ENCODE results near the gene ADM.
"Not testable (repeated sequence)": the region's sequence is repeated elsewhere in the genome, so short reads cannot be mapped to it uniquely, and the experiment has no call there.

The ADM gene, protein sequence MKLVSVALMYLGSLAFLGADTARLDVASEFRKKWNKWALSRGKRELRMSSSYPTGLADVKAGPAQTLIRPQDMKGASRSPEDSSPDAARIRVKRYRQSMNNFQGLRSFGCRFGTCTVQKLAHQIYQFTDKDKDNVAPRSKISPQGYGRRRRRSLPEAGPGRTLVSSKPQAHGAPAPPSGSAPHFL

DNA sequence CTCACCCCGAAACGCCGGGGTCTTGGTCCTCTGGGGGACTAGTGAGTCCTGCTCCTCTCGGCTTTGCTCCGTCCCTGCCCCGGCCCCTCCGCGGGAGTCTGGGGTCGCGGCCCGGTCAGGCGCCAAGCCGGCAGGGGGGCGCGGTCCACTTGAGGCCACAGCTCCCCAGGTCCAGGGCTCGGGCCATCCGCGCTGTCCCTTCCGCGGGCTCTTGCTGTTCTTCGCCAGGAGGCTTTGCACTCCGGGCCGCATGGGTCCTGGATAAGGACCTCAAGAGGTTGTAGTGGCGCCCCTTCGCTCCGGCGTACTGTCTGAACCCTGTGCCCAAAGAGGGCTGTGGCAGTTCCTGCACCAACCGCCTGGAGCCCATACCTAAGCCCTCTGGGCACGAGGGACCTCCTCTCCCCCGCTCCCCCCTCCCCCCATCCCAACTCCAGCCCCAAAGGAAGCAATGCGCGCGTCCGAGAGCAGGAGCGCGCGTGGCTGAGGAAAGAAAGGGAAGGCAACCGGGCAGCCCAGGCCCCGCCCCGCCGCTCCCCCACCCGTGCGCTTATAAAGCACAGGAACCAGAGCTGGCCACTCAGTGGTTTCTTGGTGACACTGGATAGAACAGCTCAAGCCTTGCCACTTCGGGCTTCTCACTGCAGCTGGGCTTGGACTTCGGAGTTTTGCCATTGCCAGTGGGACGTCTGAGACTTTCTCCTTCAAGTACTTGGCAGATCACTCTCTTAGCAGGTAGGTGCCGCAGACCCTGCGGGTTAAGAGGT is at the start of gene ADM:
ADM (plus strand) TSS at position 579 of the 767 bp plus-strand sequence. CDS start 628 bp downstream, outside the sequence.
- DNase-seq, result no peak

DNA sequence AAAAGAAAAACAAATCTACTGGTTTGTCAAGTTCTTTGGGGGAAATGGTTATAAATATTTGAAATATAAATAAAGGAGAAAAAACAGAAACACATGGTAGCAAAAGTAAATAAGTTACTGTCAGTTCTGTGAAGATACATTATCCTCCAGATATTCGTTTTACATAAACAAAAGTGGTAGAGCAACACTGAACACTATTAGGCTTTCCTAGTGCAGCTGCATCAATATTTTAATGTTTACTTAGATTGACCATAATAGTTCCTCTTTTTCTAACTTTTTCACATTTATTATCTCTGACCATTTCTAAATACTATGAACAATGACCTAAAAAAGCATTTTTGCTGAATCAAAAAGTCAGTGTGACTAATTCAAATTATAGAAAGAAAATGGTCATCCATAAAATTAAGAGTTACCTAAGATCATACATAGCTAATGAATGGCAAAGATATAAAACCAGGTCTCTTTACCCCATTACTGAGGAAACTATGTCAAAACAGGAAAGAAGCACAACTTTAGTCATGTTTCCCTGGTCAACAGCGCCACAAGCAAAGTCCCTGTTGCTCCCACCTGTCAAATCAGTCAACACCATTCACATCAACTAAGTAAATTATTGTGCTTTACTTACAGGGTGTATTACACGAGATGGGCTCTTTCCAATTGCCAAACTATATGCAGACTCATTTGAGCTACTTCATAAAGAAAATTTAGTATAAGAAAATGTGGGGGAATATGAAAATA is 49.3 kb upstream of the ADM start:
- no peak for DNase-seq

- DNase-seq, result no peak
These were observed 47.4 kb upstream of the ADM start for GRCh38 chr11:10257478-10257877.

DNA sequence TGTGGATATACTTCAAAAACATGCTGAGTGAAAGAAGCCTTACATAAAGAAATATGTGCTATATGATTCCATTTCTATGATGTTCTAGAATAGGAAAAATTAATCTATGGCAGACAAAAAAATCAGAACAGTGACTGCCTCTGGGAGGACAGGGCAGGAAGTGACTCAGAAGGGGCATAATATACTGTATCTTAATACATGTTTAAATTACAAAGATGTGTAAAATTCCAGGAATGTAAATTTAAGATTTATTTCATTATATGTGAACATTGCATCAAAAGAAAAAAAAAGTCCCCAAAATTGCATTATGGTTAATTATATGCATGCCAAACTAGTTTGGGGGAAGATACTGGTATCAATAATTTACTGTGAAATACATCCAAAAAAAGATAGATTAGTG is 43.1 kb upstream of the ADM start:
- DNase-seq, result no peak

DNA sequence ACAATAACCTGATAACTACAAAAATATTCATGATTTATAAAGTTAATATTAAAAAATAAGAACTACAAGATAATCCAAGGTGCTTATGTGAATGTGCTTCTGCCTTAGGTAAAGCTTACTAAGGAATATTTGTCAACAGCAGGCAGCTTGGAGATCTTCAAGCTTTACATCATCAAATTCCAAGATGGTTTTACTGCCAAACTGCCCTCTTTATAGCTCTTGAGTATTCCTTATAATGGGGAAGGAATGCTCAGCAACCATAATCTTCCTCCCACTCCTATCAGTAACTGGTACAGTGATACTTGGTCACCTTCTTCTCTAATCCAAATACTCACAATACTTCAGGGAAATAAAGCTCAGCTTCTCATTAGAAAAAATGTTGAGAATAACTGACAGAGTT is 40.9 kb upstream of the ADM start:
- DNase-seq, result no peak

DNA sequence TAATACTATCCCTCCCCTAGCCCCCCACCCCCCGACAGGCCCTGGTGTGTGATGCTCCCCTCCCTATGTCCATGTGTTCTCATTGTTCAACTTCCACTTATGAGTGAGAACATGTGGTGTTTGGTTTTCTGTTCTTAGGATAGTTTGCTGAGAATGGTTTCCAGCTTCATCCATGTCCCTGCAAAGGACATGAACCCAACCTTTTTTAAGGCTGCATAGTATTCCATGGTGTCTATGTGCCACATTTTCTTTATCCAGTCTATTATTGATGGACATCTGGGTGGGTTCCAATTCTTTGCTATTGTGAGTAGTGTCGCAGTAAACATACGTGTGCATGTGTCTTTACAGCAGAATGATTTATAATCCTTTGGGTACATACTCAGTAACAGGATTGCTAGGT is 40.2 kb upstream of the ADM start:
- DNase-seq, result not testable (repeated sequence)

DNA sequence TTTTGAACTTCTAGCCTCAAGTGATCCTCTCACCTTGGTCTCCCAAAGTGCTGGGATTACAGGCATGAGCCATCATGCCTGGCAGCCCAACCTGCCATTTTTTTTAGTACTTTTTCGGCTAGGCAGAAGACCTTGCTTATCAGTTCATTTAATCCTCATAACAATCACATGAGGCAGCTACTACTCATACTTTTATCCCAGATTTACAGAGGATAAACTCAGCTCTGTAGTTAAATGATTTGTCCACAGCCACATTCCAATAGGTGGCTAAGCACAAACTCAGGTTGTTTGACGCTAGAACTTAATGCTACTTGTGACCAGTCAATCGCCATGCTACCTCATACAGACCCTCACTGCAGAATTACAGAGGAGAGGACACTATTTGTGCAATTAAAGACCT is 38.9 kb upstream of the ADM start:
- no peak for DNase-seq

DNA sequence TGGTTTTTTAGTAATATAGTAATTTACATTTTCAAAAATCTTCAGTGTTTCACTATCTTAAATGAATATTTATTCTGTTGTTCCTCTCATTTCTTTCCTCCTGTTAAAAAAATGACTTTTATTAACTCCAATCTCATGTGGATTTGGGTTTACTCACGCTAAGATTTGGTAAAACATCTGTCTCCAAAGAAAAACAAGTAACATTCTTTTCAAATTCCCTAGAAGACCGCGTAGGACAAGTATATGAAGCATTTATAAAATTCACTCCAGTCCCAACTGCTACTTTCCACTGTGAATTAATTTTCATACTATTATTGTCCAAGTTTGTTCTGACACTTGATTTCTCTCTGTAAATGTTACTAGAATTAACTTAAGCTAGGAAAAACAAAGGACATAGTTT is 37.1 kb upstream of the ADM start:
- DNase-seq, result no peak

GRCh38 chr11:10268746-10269488 is 36.0 kb upstream of the ADM start:
- no peak for DNase-seq

DNA sequence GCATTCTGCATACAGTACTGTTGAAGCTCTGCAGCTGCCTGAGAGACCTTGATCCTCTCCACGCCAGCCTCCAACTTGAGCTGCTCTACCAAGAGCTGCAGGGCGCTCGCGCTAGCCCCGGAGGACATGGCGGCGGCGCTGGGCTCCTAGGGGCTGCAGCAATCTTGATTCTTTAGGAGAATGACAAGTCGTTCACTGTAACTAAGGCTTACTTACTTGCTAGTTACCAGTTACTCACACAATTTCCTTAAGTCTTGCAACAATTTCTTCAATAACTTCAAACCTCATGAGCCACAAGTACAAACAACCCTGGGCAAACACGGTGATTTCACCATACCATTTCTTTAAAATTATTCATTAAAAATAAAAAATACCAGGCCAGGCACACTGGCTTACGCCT is 32.7 kb upstream of the ADM start:
- no peak for DNase-seq

GRCh38 chr11:10273738-10274137 is 31.1 kb upstream of the ADM start:
- DNase-seq, result no peak

GRCh38 chr11:10274726-10275125 is 30.1 kb upstream of the ADM start:
- DNase-seq, result no peak

DNA sequence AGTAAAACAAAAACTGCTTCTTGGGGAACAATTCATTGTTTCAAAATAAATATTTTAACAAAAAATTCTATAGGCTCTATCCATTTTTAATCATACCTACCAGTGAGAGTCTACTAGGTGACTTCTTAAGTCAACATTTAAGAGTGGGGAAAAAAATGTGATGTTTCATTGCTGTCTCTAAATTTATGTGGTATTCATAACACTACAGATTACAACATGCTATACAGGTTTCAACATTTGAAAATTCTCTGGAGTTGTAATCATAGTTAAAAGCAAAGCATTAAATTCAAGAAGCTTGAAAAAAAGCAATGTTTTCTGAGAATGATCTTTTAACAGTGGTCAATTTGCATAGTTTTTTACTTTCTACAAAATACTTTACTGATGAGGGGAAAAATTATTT is 29.2 kb upstream of the ADM start:
- DNase-seq, result no peak

GRCh38 chr11:10282117-10282516 is 22.8 kb upstream of the ADM start:
- DNase-seq, result no peak

GRCh38 chr11:10283991-10284390 is 20.9 kb upstream of the ADM start:
- no peak for DNase-seq

DNA sequence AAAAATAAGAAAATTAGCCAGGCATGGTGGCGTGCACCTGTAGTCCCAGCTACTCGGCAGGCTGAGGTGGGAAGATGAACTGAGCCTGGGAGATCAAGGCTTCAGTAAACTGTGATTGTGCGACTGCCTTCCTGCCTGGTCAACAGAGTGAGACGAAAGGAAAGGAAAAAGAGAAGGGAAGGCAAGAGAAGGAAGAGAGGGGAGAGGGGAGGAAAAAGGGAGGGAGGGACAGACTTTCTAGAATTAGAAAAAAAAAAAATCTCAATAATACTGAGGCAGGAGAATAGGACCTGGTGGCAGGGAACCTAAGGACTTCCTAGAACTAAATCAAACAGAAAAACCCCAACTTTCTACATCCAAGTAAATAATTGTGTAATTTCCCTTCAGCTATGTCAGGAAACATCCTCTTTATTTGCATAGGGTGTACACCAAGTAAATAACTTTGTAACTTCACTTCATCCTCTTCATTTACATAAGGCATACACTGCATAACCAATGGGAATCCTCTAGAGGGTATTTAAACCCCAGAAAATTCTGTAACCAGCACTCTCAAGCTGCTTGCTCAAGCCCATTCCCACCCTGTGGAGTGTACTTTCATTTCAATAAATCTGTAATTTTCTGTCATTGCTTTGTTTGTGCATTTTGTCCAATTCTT is 19.6 kb upstream of the ADM start:
- DNase-seq, result no peak

- DNase-seq, result no peak
These were observed 17.7 kb upstream of the ADM start for GRCh38 chr11:10287140-10287539.

DNA sequence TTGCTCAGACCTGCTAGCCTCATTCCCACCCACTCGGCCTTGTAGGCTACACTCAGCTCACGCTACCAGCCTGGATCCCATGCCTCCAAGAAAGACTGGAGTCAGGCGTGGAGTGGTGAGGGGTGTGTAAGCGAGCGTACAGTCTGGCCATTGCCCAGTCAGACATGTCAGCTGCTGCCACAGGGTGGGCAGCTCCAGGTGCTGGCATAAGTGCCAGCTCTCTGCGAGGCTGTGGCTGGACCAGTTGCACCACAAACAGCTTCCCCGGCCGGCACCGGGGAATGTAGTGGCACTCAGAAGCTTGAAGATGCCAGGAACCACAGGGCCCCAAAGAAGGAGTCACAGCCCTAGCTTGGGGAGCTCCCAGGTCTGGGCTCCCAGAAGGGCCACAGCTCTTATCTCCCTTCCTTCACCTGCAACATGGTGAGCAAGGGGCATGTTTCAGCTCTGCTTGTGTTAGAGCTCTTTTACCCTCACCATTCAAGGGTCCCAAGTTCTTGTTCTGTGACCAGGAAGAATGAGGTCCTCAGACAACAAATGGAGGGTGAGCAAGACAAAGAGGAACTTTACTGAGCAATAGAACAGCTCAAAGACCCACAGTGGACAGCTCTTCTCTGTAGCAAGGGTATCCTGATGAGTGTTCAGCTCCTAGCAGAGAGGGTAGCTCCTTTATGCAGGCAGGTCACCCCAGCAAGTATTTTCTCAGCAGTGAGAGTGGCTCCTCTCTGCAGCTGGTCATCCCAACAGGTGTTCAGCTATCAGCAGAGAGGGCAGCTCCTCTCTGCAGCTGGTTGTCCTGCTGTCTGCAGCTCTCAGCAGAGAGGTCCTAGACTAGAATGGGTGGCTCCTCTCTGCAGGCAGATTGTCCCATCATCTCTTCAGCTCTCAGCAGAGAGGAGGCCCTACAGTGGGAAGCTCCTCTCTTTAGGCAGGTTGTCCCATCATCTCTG is 16.8 kb upstream of the ADM start:
- DNase-seq, result no peak

- DNase-seq, result no peak
These were observed 15.8 kb upstream of the ADM start for GRCh38 chr11:10288881-10289764.

GRCh38 chr11:10289765-10290380 is 15.0 kb upstream of the ADM start:
- no peak for DNase-seq

Data from SHP77 treated with DMSO at 0.1 percent for 48 hours (cell line).